Testis (tissue), 3 donors: ENCODE data around the gene ARHGDIG. TPM values are rescaled to one million over a fixed set of nuclear protein-coding genes. Genes with fewer than 3 reads are reported as not detected.

ENCODE experiments used
- DNase-seq: peaks from one replicate; pipeline ENCODE4 v3.0.0-alpha.2; 2019
- H3K27ac ChIP-seq, 2 donors: fragments of 200-600 bp; sonication (generic); one replicate each; pipeline ENCODE4 v1.5.1; 2019
- H3K27me3 ChIP-seq: fragments of 200-600 bp; sonication (generic); one replicate; pipeline ENCODE4 v1.5.1; 2019
- H3K36me3 ChIP-seq: fragments of 200-600 bp; sonication (generic); one replicate; pipeline ENCODE4 v1.5.1; 2017; ENCODE audit warnings: low read depth; ENCODE audit errors: missing control alignments
- H3K4me1 ChIP-seq: fragments of 200-600 bp; sonication (generic); one replicate; pipeline ENCODE4 v1.5.1; 2019
- H3K4me3 ChIP-seq, 2 donors: fragments of 200-600 bp; sonication (generic); one replicate each; pipeline ENCODE4 v1.5.1; 2017 to 2019
- H3K9me3 ChIP-seq: fragments of 200-600 bp; sonication (generic); one replicate; pipeline ENCODE4 v1.5.1; 2017
- POLR2A ChIP-seq: fragments of 450-650 bp; IDR thresholded peaks from one replicate; pipeline ENCODE4 v1.6.1; 2017; ENCODE audit warnings: antibody characterized with exemption, mild to moderate bottlenecking, moderate library complexity
- WGBS, 2 donors: methylation state at CpG; one replicate each; pipeline ENCODE4 v1.1.5; 2018; 5-methylcytosine and 5-hydroxymethylcytosine counted together
- intact Hi-C: fragments of 100-400 bp; cut with DNase I; formaldehyde crosslinking; loops from one replicate; pipeline ENCODE4 v1.15.1; 2023; ENCODE audit warnings: low total_unique reads
- polyA plus RNA-seq: library from polyadenylated mRNA; stranded (reverse); fragments of 350-450 nt; fragmentation: Illumina TruSeq; extraction: RNeasy Lipid Tissue Mini Kit (QIAGEN cat#74804); gene quantifications from one replicate; pipeline ENCODE4 v1.2.3, GENCODE V29; 2014; ENCODE audit warnings: low read depth, low replicate concordance; ENCODE audit not compliant: insufficient read depth
- total RNA-seq, 2 donors: library from RNA; depleted of rRNA; stranded (reverse); fragments of >200 nt; gene quantifications; one replicate each; pipeline ENCODE4 v1.2.3, GENCODE V29; 2016
- TF ChIP-seq, protein P1 (sequence below), 3 experiments: fragments of 450-650 bp in 2 of 3; fragments of 200-600 bp in 1 of 3; sonication (generic) in 1 of 3; IDR thresholded peaks; one replicate each; pipeline ENCODE4 v1.5.1; 2016 to 2019; ENCODE audit warnings: antibody characterized with exemption in 3 of 3, mild to moderate bottlenecking in 2 of 3, moderate library complexity in 1 of 3

ARHGDIG gene
- total and polyA plus RNA-seq, 3 donors from 2014 or later: 2.9 to 7.7 (median 6.6) TPM

DNA sequence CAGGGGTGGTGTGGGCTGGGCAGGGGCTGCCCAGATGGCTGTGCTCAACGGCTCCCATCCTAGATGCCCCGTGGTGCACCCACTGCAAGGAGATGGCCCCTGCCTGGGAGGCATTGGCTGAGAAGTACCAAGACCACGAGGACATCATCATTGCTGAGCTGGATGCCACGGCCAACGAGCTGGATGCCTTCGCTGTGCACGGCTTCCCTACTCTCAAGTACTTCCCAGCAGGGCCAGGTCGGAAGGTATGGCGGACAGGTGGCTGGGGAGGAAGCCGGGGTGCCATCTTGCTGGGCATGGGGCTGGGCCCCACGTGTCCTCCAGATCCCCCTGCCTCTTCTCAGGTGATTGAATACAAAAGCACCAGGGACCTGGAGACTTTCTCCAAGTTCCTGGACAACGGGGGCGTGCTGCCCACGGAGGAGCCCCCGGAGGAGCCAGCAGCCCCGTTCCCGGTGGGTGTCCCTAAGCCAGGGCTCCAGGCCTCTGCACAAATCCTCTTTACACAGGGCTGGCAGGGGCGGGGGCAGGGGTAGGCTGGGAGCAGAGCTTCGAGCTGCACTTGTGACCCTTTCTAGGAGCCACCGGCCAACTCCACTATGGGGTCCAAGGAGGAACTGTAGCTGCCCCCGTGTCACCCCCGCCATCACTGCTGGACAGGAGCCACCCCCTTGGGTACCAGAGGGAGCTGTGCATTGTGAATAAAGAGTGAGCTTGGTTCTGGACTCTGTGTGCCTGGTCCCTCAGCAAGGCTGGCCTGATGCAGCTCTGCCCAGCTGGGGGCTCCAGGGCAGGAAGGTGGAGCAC is 6.3 kb downstream of the ARHGDIG start:
- no peak for TF ChIP-seq POLR2A
- TF ChIP-seq, protein P1, sequence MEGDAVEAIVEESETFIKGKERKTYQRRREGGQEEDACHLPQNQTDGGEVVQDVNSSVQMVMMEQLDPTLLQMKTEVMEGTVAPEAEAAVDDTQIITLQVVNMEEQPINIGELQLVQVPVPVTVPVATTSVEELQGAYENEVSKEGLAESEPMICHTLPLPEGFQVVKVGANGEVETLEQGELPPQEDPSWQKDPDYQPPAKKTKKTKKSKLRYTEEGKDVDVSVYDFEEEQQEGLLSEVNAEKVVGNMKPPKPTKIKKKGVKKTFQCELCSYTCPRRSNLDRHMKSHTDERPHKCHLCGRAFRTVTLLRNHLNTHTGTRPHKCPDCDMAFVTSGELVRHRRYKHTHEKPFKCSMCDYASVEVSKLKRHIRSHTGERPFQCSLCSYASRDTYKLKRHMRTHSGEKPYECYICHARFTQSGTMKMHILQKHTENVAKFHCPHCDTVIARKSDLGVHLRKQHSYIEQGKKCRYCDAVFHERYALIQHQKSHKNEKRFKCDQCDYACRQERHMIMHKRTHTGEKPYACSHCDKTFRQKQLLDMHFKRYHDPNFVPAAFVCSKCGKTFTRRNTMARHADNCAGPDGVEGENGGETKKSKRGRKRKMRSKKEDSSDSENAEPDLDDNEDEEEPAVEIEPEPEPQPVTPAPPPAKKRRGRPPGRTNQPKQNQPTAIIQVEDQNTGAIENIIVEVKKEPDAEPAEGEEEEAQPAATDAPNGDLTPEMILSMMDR (IDR thresholded peaks at IDR 0.05): no peak
- intact Hi-C loops: no loop called here
- H3K27me3 ChIP-seq: no peaks in the 10 kb centered on the region
- H3K4me3 ChIP-seq: no peak overlapping the region
- 87 to 89% methylated on average over 14 to 22 of the region's 22 CpGs for WGBS, 2 donors
- H3K9me3 ChIP-seq: no peaks in the 10 kb centered on the region
- no peaks in the 10 kb centered on the region for H3K4me1 ChIP-seq
- no peak overlapping the region for H3K27ac ChIP-seq
- no peaks in the 10 kb centered on the region for H3K36me3 ChIP-seq
- no peak for DNase-seq

DNA sequence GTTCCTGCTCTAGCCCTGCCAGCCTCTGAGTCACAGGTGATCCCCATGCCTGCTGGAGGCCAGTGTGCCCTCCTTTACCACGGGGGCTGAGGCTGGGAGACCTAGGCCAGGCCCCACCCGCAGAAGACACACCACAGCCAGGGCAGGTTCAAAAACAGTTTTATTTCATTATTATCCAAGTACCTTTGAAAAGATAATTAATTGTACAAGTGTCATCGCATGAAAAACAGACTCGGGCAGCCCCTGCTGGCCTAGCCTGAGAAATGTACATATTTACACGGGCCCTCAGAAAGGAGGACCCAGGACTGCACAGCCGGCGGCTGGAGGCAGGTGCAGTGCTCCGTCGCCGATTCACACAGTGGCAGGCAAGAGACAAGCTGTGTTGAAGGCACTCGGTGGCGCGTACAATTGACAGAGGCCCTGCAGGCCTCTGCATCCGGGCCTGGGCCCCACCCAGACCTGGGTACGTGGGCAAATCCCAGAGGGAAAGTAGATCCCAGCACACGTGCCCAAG is 7.0 kb downstream of the ARHGDIG start:
- 86 to 91% methylated on average over 11 to 16 of the region's 16 CpGs for WGBS, 2 donors
- Histone ChIP-seq H3K4me1 (no peaks in the 10 kb centered on the region), H3K36me3 (no peaks in the 10 kb centered on the region), H3K9me3 (no peaks in the 10 kb centered on the region), H3K27ac (no peak overlapping the region), H3K27me3 (no peaks in the 10 kb centered on the region), H3K4me3 (no peak overlapping the region)
- no peak for TF ChIP-seq POLR2A
- TF ChIP-seq, protein P1 (IDR thresholded peaks at IDR 0.05): no peak
- DNase-seq: no peak
- intact Hi-C loops: no loop called here

DNA sequence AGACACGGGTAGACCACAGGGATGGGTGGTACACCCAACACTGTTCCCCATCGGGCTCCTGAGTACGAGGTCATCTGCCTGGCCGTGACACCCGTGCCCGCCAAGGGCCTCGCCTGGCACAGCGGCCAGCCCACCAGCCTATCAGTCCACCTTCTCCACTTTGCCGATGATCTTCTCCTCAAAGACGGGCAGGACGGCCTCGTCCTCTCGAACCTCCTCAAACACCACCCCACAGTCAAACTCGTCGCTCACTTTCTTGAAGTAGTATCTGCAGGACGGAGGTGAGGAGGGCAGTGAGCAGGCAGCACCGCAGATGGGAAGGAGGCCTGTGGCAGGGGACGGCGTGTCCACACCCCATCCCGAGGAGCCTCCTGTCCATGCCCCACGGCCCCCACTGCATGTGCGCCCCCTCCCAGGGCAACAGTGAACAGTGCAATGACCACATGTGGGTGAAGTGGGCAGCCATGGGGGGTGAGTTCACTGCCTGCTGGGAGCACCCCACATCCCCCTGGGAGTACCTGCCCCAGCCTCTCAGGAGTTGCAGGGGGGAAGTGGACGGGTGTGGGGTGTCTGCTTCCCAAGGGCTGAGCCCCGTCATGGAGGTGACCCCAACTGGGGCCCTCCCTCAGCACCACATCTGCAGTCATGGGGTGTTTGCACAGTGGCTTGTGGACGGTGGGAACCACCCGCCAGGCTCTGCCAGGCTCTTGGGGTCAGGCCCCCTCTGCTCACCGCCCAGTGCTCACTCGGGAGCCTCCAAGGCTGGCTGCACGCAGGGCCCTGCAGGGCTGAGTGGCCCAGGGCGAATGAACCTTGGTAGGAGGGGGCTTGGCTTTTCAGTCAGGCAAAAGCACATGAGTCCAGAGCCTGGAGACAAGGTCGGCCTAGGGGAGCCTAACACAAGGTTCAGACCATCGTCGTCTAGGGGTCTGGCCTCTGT is 7.9 kb downstream of the ARHGDIG start:
- no peaks in the 10 kb centered on the region for H3K27me3 ChIP-seq
- H3K27ac ChIP-seq: no peak overlapping the region
- TF ChIP-seq, protein P1 (IDR thresholded peaks at IDR 0.05): no peak
- no peak for TF ChIP-seq POLR2A
- no peak for DNase-seq
- H3K9me3 ChIP-seq: no peaks in the 10 kb centered on the region
- no peak overlapping the region for H3K4me3 ChIP-seq
- 91 to 94% methylated on average over 25 to 33 of the region's 33 CpGs for WGBS, 2 donors
- H3K36me3 ChIP-seq: no peaks in the 10 kb centered on the region
- intact Hi-C loops: no loop called here
- H3K4me1 ChIP-seq: no peaks in the 10 kb centered on the region

DNA sequence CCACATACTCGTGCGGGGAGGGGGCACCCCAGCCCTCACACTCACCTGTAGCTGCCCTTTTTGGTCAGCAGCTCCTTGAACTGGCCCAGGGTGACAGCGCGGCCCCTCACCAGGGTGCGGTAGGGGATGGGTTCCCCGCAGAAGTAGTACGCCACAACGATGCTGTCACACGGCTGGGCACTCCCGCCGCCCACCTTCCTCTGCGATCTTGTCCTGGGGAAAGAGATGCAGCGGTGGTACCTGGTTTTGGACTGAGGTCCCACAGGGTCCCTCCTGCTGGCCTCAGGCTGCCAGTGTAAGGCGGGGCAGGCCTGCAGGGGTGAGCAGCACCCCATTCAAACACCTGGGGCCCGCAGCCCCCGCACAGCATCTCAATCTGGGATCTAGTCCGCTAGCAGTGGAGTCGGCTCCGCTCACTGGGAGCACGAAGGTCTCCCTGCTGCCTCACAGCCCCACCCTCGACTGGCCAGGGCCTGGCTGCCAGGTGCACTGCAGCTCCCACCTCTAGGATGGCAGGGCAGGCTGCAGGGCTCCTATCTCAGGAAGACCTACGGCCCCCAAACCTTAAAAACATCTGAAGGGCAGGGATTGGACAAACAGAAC is 9.1 kb downstream of the ARHGDIG start:
- intact Hi-C loops: no loop called here
- no peak overlapping the region for H3K27ac ChIP-seq
- no peak overlapping the region for H3K4me3 ChIP-seq
- H3K4me1 ChIP-seq: no peaks in the 10 kb centered on the region
- WGBS, 2 donors: 90 to 93% methylated on average over 20 to 22 of the region's 22 CpGs
- H3K9me3 ChIP-seq: no peaks in the 10 kb centered on the region
- TF ChIP-seq, protein P1 (IDR thresholded peaks at IDR 0.05): no peak
- TF ChIP-seq POLR2A: no peak
- H3K36me3 ChIP-seq: no peaks in the 10 kb centered on the region
- no peak for DNase-seq
- H3K27me3 ChIP-seq: no peaks in the 10 kb centered on the region
